Epidermal melanocyte (primary cell): Measurements from ENCODE around the gene ZNF775.

ENCODE experiments used
- DNase-seq: peaks from one replicate; pipeline ENCODE4 v3.0.0; 2011; ENCODE audit warnings: low spot score; ENCODE audit not compliant: insufficient read length

Gene ZNF775

GRCh38 chr7:150368884-150369747 lies 10.0 kb upstream of the ZNF775 start:
- peak; percentile 80 for DNase-seq

- no peak for DNase-seq
Observed at GRCh38 chr7:150369748-150370501, 9.2 kb upstream of the ZNF775 start.

DNA sequence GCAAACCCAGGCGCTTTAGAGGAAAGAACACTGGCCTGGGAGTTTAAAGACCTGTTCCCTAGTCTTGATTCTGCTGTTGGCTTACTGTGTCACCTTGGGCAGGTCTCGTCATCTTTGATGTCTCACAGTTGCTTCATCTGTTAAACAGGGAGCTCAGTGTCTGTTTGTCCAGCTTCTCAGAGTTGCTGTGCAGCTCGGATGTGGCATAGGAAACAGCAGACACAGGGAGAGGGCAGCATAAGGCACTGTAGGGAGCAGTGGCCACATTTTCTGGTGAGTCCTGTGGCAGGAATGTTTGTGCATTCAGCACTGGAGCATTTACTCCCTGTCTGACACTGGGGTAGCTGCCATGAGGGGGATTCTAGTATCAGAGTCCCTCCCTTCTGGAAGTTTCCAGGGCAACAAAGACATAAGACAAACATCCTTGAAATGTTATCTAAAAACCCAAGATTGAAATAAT lies 8.5 kb upstream of the ZNF775 start:
- no peak for DNase-seq

GRCh38 chr7:150371131-150371995 lies 7.8 kb upstream of the ZNF775 start:
- DNase-seq: no peak

DNA sequence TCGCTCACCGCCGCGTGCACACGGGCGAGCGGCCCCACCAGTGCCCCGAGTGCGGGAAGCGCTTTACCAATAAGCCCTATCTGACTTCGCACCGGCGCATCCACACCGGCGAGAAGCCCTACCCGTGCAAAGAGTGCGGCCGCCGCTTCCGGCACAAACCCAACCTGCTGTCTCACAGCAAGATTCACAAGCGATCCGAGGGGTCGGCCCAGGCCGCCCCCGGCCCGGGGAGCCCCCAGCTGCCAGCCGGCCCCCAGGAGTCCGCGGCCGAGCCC lies 7.2 kb upstream of the ZNF775 start:
- no peak for DNase-seq

DNA sequence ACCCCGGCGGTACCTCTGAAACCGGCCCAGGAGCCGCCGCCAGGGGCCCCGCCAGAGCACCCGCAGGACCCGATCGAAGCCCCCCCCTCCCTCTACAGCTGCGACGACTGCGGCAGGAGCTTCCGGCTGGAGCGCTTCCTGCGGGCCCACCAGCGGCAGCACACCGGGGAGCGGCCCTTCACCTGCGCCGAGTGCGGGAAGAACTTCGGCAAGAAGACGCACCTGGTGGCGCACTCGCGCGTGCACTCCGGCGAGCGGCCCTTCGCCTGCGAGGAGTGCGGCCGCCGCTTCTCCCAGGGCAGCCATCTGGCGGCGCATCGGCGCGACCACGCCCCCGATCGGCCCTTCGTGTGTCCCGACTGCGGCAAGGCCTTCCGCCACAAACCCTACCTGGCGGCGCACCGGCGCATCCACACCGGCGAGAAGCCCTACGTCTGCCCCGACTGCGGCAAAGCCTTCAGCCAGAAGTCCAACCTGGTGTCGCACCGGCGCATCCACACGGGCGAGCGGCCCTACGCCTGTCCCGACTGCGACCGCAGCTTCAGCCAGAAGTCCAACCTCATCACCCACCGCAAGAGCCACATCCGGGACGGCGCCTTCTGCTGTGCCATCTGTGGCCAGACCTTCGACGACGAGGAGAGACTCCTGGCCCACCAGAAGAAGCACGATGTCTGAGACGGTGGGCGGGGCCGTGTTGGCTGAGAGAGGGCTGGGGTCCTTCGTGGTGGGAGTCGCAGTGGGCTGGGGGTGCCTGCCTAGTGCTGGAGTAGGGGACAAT lies 6.7 kb upstream of the ZNF775 start:
- DNase-seq: no peak

- DNase-seq: no peak
Observed at GRCh38 chr7:150373049-150373801, 5.9 kb upstream of the ZNF775 start.

- no peak for DNase-seq
Observed at GRCh38 chr7:150374026-150374425, 5.1 kb upstream of the ZNF775 start.

DNA sequence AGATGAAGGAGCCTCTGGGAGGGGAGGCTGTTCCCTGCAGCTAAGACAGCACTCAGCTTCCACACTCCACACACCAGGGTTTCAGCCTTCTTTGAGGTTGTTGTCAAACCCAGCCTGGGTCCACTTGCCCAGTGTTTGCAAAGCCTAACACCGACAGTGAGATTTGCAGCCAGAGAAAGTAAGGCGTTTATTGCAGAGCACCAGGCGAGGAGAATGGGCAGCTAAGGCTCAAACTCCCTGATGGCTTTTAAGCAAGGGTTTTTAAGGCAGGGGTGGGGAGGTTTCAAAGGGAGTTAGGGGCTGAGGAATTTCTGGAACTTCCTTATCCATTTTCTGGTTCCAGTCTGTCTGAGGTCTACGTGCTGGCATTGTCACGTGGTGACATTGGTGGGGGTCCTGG lies 4.7 kb upstream of the ZNF775 start:
- no peak for DNase-seq

GRCh38 chr7:150375662-150376521 lies 3.2 kb upstream of the ZNF775 start:
- no peak for DNase-seq

DNA sequence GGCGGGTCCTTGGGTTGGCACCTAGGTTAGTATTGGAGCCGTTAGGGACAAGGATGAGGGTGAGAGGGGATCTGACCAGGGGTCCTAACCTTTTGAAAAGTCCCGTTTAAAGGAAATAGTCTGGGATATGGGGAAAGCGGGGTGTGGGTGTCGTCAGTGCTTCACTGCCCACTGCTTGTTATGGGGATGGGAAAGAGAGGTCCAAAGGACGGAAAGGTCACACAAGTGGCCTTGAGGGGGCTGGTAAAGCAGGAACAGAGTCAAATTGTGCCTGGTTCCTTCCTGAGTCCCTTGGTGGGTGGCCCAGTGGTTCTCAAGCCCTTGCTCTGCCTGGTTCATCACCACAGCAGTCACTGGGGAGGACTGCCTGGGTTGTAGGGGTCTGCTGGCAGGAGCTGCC lies 2.6 kb upstream of the ZNF775 start:
- no peak for DNase-seq

DNA sequence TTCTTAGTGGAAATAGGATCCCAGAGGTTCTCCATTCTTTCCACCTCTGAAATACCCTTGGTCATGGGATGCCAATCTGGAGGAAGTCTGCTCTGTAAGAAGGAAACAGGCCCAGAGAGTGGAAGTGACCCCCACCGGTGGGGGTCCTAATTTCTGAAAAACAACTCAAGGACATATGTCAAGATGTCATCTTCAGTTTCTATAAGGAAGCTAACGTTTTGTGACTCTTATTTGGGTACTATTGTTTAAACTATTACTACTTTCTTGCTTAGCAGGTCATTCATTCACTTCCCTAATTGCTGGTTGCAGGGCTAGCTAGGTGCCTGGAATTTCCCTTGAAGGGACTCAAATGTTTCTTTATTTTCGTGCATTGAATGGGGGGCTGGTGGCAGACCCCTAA lies 1.9 kb upstream of the ZNF775 start:
- no peak for DNase-seq

DNA sequence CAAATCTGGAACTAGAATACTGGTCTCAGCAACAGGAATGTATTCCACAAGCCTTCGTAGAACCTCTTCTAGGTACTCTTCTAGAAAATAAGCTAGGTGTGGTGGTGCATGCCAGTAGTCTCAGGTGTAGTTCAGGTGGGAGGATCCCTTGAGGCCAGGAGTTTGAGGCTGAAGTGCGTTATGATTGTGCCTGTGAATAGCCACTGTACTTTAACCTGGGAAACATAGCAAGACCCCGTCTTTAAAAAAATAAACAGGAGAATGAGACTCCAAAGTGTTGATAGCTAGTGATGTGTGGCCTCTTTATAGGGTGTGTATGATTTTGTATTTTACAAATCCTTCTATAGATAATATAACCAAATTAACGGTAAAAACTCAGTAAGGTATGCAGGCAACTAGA lies 1.5 kb upstream of the ZNF775 start:
- DNase-seq: no peak

GRCh38 chr7:150378115-150378852 lies 846 bp upstream of the ZNF775 start:
- DNase-seq: peak; percentile 59

DNA sequence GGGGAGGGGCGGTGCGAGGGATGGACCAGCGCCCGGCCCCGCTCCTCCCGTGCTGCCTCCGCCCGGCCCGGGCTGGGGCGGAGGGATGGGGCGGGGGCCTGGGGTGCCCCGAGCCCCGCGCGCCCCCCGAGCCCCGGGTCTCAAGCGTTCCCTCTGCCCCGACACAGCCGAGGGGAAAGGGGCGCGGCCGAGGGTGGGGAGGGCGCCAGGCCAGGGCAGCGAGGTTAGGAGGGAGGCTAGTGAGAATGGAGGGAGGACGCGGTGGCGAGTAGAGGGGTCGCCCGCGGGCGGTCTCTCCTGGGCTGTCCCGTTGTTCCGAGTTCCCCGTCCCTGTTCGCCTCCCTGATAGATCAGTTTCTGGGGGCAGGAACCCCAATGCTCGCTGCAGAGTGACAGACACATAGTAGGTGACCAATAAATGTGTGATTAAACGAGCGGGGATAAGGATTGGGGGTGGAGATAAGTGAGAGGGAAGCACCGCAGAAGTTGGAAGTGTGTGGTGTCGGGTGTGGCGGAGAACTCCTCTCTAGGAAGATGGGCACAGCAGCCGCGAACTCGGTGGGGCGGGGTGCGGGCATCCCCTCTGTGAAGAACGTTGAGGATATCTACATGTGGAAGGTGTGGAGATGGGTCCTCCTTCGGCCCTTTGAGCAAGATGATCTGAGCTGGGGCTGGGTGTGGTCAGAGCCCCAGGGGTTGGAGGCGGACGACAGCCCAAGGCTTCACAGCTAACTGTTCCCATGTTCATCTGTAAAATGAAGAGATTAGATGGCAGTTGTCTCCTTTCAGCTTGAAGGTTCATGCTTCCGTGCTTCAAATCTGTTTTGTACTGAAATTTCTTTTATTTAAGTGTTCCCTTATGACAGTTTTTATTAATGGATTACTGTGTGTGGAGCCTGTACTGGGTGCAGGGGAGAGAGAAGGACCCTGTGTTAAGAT lies 580 bp downstream of the ZNF775 start:
- no peak for DNase-seq

GRCh38 chr7:150380463-150380862 lies 1.3 kb downstream of the ZNF775 start:
- no peak for DNase-seq

DNA sequence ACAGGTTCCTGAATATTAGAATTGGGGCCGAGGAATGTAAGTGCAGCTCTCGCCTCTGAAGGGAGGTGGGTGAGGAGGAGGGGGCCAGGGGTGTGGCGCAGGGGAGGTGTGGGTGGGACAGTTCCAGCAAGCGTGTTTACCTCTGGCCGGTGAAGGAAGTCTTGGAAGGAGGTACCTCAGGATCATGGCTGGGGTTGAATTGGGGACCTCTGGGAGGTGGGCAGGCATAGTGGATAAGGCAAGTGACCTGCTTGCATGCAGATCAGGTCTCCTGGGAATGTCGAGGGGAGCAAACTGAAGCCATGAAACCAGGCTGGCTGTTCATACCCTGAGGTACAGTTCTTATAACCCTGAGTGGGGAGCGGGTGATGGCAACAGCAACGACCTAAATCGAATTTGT lies 2.0 kb downstream of the ZNF775 start:
- no peak for DNase-seq

DNA sequence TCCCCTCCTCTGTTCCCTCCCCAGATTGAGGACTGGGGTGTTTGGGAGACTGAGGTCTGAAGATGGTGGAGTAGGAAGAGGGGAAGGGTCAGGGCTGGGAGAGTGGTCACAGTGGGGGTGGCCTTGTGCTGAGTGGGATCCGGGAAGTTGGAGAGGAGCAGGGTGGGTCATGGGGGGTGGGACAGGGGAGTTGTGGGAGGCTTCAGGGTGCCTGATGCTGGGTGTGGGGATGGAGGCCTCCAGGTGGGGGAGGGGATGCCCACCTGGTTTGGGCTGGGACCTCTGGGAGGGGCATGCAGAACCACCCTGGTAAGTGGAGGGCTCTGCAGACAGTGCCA lies 2.6 kb downstream of the ZNF775 start:
- DNase-seq: no peak
